MM.1S (cell line): ENCODE measurements around the gene ANKRD16.

ENCODE experiments used
- CTCF ChIP-seq: fragments of 300-600 bp; sonication (generic); IDR thresholded peaks from 2 replicates; pipeline ENCODE4 v1.5.1; 2016; ENCODE audit warnings: antibody characterized with exemption, low read length, mixed read lengths
- EZH2 ChIP-seq: fragments of 300-600 bp; sonication (generic); optimal IDR thresholded peaks from 2 replicates; pipeline ENCODE3; 2017; ENCODE audit warnings: low read depth, mild to moderate bottlenecking, antibody characterized with exemption, low read length, mixed read lengths
- EZH2phosphoT487 ChIP-seq: fragments of 300-600 bp; sonication (generic); IDR thresholded peaks from 2 replicates; pipeline ENCODE4 v1.6.1; 2018; ENCODE audit warnings: antibody characterized with exemption, low read length

- TF ChIP-seq CTCF = no peak
- no peak for TF ChIP-seq EZH2phosphoT487
- no peak for TF ChIP-seq EZH2
These were observed 49.1 kb downstream of the ANKRD16 start for GRCh38 chr10:5840314-5841307.
